A204.1 (cell line): Measurements from ENCODE around the gene EHBP1L1.
A peak's percentile ranks its signal among the peaks of the same experiment; 100 is the strongest.
"Not testable (repeated sequence)": the region's sequence is repeated elsewhere in the genome, so short reads cannot be mapped to it uniquely, and the experiment has no call there.

Experiments
- FAIRE-seq: peaks from 2 replicates; lab custom pipeline; 2012; peaks lifted over from hg19 to GRCh38; lab: Jason Lieb, UNC

Gene EHBP1L1

GRCh38 chr11:65560555-65561418 is 15.1 kb upstream of the EHBP1L1 start:
- no peak for FAIRE-seq

GRCh38 chr11:65562020-65562419 is 13.8 kb upstream of the EHBP1L1 start:
- no peak for FAIRE-seq

- FAIRE-seq, result no peak
Observed at GRCh38 chr11:65562788-65563187, 13.1 kb upstream of the EHBP1L1 start.

- FAIRE-seq, result no peak
Observed at GRCh38 chr11:65563601-65564000, 12.3 kb upstream of the EHBP1L1 start.

- FAIRE-seq, result not testable (repeated sequence)
Observed at GRCh38 chr11:65564879-65565559, 10.8 kb upstream of the EHBP1L1 start.

GRCh38 chr11:65565624-65566453 is 10.0 kb upstream of the EHBP1L1 start:
- no peak for FAIRE-seq

- FAIRE-seq, result no peak
Observed at GRCh38 chr11:65569164-65569972, 6.5 kb upstream of the EHBP1L1 start.

- peak; percentile 90 for FAIRE-seq
Observed at GRCh38 chr11:65569973-65570918, 5.6 kb upstream of the EHBP1L1 start, which contains the start of gene ZNRD2. ZNRD2 (plus strand) TSS chr11:65570477; CDS start chr11:65570492, 15 bp downstream.

- FAIRE-seq, result no peak
Observed at GRCh38 chr11:65571420-65571819, 4.4 kb upstream of the EHBP1L1 start.

- no peak for FAIRE-seq
Observed at GRCh38 chr11:65571940-65572339, 3.9 kb upstream of the EHBP1L1 start.

GRCh38 chr11:65572356-65573051 is 3.3 kb upstream of the EHBP1L1 start, which contains the start of gene FAM89B:
FAM89B (plus strand) TSS chr11:65572538; CDS start chr11:65572670, 132 bp downstream.
- FAIRE-seq, result no peak

GRCh38 chr11:65573391-65574079 is 2.3 kb upstream of the EHBP1L1 start:
- FAIRE-seq, result no peak

- FAIRE-seq, result no peak
Observed at GRCh38 chr11:65574109-65574810, 1.6 kb upstream of the EHBP1L1 start.

- no peak for FAIRE-seq
Observed at GRCh38 chr11:65574811-65575567, 864 bp upstream of the EHBP1L1 start.

- no peak for FAIRE-seq
Observed at GRCh38 chr11:65576232-65576866, 496 bp downstream of the EHBP1L1 start.

GRCh38 chr11:65576867-65577755 is 1.3 kb downstream of the EHBP1L1 start:
- FAIRE-seq, result no peak
